Activated T-cell treated with anti-CD3 and anti-CD28 coated beads for 48 hours (primary cell): ENCODE data around the gene SLC36A3.
A peak's percentile ranks its signal among the peaks of the same experiment; 100 is the strongest.
"Not testable (repeated sequence)": the region's sequence is repeated elsewhere in the genome, so short reads cannot be mapped to it uniquely, and the experiment has no call there.

Experiments used
- DNase-seq: peaks from one replicate; pipeline ENCODE4 v3.0.0-alpha.2; 2020; ENCODE audit warnings: low read depth

Gene SLC36A3

DNA sequence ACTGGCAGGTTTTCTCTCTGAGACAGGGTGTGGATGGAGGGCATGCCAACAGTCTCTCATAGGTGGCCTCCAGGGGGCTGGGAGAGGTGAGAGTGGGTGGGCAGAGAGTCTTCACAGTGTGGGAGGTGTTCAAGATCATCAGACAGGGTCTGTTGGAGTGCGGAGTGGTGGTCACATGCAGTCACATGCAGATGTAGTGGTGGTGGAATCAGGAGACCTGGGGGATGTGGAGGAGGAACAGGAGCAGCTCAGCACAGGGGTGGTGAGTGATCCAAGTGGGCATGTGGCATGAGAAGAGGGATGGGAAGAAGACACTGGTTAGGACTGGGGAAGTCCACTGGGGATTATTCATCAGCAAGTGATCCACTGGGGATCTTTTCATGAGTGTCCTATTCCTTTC is 44.8 kb downstream of the SLC36A3 start:
- DNase-seq = no peak

DNA sequence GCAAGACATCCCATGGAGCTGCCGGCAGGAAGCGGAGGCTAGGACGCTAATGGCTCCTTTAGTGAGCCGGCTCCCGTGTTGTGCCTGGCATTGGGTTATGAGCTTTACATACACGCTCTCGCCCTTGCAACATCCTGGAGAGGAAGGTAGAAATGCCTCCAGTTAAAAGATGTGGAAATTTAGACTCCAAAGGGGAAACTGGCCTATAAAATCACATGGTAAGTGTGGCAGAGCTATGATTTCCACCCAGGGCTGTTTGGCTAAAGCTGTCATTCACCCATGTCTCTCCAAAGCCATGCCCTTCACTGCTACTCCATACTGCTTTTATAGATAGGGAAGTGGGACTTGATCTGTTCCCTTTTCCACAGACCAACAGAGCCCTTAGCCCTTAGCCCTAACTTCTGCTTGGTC is 45.4 kb downstream of the SLC36A3 start:
- DNase-seq = no peak

DNA sequence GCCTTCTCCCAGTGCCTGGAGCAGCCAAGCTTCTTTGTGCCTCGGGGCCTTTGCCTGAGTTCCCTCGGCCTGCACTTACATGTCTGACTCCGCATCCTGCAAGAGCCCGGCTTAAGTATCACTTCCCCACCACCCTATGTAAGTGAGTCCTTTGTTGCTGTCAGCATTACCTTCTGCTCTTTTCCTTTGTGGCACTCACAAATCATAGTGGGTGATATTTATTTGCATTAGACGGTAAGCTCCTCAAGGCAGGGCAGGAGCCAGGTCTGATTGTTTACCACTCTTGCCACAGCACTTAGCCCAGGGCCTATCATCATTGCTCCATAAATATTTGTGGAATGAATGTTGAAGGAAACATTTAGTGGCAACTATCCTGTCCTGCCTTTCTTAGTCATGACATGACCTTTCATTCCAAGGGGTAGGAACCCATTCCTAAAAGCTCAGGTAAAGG is 45.8 kb downstream of the SLC36A3 start:
- no peak for DNase-seq

DNA sequence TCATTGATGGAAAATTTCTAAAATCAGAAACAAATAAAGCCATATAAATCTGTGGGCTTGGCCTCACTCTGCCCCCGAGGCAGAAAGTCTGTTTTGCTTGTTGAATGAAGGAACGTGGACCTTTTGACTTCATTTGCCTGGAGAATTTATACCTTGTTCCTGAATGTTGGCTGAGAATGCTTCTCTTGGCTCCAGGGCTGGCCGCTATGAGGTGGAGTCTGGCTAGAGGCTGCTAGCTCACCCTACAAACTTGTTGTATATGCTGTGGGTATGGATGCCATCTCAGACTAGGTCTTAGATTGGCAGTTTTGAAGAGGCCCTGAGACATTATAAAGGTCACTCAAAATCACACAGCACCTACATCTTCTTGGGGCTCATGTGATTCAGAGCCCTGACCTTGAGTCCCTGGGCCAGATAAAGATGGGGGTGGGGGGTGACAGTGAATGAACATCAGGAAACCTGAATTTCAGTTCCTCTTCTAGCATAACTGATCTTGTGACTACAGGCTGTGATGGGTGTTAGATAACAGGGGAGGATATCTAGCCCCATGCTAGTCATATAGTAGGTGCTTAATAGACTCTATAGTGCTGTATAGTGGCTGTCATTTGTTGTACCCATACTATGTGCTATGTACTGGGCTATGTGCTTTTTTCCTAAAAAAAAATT is 47.8 kb downstream of the SLC36A3 start:
- DNase-seq = no peak

DNA sequence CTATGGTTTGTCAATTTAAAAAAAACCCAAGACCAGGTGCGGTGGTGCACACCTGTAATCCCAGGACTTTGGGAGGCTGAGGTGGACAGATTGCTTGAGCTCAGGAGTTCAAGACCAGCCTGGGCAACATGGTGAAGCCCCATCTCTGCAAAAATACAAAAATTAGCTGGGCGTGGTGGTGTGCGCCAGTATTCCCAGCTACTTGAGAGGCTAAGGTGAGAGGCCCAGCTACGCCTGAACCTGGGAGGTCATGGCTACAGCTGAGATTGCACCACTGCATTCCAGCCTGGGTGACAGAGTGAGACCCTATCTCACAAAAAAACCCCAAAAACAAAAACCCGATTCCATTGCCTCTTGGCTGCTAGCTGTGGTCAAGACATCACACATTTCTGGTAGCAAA is 48.6 kb downstream of the SLC36A3 start:
- DNase-seq = not testable (repeated sequence)

DNA sequence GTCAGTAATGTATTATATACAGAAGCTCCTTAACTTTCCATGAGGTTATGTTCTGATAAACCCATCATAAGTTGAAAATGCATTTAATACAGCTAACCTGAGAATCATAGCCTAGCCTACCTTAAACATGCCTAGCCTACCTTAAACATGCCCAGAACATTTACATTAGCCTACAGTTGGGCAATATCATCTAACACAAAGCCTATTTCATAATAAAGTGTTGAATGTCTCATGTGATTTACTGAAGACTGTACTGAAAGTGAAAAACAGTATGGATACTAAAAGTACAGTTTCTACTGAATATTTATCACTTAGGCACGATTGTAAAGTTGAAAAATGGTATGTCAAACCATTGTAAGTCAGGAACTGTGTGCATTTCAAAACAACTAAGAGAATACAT is 49.0 kb downstream of the SLC36A3 start:
- DNase-seq = no peak

DNA sequence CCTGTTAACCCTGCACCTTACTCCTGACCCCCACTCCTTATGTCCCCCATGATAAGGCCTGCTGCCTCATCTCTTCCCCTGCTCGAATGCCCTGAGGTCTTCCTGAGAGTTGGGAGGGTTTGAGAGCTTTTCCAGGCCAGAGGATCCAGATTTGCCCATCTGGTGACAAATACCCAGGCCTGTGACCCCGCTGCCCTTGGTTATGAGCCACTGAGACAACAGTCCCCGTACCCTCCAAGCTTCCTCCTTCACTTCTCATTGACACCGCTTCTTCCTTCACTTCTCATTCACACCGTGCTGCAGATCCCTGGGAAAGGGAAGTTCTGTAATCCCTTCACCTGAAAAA is 50.0 kb downstream of the SLC36A3 start:
- DNase-seq = no peak

DNA sequence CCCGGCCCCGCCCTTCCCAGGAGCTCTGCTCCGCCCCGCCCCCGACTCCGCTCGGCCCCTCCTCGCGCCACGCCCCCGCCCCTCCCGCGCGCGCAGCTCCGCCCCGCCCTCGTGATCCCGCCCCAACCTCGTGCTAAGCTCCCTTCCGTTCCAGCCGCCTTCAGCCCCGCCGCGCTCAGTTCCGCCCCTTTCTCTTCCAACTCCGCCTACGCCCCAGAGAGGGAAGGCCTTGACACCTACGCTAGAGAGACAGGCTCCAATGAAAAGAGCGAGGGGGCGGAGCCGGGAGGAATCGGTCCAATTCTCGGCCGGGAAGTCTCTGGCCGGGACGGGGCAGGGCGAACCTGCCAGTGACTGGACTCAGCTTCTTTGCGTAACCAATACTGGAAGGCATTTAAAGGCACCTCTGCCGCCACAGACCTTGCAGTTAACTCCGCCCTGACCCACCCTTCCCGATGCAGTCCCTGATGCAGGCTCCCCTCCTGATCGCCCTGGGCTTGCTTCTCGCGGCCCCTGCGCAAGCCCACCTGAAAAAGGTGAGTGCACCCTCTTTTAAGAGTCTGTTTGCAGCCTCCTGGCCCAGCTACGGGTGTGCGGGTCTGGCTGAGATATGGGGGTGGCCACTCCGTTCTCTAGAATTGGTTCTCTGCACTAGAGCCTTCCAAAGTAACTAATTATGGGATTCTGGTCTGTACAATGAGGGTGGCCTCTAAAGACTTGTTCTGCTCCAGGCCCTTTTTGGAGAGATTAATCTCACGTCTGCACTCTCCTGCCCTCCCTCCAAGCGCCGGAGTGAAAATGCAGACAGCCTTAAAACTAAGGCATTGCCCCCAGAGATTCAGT is 50.6 kb downstream of the SLC36A3 start, which contains the start of gene GM2A:
Gene GM2A, plus strand, starts transcription at position 424 of the 843 bp plus-strand sequence. Its CDS starts 32 bp downstream, at position 456.
- DNase-seq = peak; percentile 96

DNA sequence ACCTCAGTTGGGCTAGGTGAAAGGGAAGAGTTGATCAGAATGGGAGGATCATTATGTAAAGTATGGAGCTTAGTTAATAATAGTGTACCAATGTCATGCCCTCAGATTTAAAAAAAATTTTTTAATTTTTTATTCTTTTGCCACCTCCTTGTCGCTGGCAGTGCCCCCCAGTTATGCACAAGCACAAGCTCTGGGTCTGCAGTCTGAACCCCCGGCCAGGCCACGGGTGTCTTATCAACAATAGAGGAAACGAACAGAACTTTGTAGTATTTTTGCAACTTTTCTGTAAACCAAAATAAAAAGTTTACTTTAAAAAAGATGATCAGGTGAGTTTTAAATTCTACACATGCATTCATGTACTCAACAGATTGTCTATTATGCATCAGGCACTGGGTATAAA is 51.9 kb downstream of the SLC36A3 start:
- DNase-seq = no peak

DNA sequence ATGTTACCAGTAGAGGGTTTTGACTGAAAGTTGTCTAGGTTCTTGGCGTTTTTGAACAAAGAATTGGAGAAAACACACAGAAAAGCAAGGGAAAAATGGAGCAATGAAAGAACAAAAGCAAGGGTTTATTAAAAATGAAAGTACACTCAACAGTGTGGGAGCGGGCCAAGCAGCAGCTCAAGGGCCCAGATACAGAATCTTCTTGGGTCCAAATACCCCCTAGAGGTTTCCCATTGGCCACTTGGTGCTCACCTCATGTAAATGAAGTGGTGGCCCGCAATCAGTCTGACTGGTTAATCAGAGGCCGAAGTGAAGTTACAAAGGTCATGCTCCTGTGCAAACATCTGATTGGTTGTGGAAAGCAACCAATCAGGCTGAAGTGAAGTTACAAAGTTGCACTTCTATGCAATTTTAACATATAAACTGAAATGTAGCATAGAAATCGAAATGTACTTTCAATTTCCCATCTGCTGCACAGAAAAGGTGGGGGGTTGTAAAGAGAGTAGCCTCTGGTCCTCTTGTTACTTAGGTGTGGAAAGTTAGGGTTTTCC is 52.5 kb downstream of the SLC36A3 start:
- peak; percentile 21 for DNase-seq

DNA sequence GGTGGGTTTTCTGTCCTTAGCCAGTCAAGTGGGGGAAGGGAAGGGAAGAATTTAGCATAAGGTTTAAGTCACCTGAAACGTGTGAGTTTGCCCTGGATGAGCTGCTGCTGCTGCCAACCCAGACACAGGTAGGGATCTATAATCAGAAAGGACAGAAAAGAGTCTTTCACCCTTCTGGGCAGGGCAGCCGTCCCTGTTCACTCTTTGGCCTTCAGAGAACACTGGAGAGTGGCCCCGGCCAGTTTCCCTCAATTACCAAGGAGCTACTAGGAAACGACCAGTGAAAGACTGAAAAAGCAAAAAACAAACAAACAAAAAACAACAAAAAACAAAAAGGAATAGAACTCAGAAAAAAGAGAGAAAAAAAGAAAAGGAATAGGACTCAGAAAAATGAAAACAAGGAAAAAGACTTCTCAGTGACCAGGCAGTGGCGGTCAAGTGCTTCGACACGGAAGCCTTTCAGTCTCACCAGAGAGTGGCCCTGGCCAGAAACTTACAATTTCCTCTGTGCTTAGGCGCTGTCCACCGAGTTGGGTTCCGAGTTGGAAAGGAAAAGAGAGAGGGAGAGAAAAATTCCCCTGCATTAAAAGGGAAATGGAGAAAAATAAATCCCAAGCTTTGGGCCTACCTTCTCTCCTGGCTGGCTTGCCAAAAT is 53.1 kb downstream of the SLC36A3 start:
- no peak for DNase-seq

DNA sequence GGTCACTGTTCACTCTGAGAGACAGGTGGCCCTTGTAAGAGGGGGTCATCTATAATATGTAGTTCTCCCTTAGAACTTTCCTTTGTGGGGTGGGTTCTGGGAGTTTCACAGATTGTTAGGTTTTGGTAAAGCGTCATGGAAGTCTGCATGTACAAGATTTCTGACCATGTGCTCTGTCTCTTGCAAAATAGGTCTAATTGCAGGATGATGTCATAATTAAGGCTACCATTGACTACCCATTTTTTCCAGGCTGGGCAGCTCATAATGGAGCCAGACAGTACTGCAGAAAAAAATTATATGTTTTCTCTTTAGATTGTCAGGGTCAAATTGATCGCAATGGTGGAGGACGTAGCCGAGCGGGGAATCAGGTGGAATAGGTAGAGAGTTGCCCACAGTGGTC is 54.3 kb downstream of the SLC36A3 start:
- DNase-seq = no peak

DNA sequence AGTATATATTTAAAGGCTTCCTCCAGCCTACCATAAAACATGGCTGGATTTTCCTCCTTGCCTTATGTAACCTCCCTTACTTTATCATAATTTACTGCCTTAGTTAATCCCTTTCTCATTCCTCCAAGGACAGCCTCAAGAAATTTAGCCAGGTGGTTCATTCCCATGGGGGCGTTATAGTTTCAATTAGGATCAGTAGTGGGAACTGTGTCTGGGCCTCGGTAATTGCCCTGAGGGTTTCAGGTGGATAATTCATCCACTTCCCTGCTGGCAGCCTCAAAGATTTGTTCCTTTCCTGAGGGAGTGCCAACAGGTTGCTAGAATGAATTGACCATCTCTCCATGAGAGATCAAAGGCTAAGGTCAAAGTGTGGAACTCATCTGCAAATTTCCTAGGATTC is 54.9 kb downstream of the SLC36A3 start:
- DNase-seq = no peak

DNA sequence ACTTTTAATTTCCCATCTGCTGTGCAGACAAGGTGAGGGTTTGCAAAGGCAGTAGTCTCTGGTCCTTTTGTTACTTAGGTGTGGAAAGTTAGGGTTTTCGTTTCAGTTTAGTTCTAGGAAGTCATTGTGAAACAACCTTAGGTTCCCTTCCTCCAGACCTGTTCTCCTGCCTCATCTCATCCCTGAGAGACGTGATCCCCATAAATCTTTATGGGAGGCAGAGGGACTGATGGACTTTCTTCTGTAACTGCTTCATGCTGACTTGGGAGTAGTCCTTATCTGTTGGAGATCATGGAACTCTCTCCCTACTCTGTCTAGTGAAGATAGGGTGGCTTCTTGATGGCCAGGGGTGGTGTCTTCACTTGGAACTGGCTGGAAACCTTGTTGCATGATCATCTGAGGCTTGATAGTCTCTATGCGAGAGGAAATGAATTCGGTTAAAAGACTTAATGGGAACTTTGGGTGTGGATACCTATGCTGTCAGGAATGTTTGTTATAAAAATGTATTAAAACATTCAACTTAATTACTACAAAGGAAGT is 57.8 kb downstream of the SLC36A3 start:
- no peak for DNase-seq

DNA sequence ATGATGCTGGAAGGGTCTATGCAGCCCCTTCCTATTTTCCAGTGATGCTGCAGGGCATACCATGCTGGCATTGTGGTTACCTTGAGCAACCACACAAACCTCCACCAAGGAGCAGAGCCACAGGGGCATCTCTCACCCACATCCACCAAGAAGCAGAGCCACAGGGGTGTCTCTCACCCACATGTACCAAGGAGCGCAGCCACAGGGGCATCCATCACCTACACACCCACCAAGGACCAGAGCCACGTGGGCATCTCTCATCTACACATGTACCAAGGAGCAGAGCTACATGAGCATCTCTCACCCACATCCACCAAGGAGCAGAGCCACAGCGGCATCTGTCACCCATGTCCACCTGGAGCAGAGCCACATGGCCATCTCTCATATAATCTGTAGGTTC is 59.4 kb downstream of the SLC36A3 start:
- no peak for DNase-seq

DNA sequence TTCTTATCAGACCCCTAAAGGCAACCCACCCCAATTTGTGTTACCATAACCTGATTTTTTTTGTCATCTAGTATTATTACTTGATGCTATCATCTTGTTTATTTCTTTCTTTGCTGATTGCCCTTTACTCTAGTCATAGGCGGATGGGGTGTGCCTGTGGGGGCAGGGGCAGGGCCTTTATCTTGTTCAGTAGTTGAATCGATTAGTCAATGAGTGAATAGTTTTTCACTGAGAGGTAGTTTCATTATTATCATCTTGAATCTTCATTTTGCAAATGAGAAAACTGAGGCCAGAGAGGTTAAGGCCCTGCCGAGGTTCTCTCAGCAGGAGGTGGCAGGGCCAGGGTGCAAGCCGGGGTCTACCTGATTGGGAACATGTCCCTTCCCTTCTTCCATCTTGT is 60.0 kb downstream of the SLC36A3 start:
- DNase-seq = peak; percentile 25

DNA sequence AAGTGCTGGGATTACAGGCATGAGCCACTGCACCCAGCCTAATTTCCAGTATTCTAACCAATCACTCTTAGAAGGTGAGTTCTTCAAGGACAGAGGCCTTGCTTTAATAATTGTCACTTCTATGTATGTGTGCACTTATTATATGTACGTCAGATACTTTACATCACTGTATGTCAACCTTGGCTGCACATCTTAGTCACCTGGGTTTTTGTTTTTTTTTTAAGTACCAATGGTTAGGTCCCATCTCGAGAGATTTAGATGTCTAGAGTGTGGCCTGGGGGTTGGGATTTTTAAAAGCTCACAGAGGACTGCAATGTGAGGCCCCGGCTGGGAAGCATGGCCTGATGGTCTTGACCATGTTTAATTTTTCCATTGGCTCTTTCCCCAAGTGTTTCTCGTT is 60.4 kb downstream of the SLC36A3 start:
- no peak for DNase-seq

DNA sequence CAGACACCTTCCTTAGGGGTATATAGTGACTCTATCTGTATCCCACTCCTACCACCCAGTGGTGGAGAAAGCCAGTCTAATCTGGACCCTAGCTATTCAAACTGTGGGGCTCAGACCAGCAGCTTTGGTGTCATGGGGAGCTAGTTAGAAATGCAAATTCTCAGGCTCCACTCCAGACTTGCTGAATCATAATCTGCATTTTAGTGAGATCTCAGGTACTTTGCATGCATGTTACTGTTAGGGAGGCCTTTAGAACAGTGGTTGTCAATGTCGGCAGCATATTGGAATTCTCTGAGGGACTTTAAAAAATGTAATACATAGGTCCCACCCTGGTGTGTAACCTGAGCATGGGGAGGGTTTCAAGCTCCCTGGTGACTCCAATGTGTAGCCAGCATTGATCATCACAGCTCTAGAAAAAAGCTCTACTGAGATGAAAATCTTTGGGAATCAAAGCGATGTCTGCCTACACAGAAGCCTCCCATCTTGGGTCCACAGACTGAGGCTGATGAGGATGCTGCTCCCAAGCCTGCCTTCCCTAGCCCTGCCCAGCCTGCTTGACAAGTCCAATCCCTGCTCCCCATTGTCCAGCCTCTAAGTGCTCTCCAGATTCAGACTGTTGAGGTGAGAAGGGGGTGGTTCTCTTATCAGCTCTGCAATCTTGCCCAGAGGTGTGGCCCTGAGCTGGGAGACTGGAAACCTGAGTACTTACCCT is 62.5 kb downstream of the SLC36A3 start:
- no peak for DNase-seq

DNA sequence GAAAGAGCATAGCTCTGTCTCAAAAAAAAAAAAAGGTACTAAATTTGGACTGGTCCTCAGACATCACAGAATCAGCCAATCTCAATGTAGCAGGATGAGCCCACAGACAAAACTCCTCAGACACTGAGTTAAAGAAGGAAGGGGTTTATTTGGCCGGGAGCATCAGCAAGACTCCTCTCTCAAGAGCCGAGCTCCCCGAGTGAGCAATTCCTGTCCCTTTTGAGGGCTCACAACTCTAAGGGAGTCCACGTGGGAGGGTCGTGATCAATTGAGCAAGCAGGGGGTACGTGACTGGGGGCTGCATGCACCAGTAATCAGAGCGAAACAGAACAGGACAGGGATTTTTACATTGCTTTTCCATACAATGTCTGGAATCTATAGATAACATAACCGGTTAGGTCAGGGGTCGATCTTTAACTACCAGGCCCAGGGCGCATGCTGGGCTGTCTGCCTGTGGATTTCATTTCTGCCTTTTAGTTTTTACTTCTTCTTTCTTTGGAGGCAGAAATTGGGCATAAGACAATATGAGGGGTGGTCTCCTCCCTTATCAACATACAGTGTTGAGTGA is 63.2 kb downstream of the SLC36A3 start:
- not testable (repeated sequence) for DNase-seq

DNA sequence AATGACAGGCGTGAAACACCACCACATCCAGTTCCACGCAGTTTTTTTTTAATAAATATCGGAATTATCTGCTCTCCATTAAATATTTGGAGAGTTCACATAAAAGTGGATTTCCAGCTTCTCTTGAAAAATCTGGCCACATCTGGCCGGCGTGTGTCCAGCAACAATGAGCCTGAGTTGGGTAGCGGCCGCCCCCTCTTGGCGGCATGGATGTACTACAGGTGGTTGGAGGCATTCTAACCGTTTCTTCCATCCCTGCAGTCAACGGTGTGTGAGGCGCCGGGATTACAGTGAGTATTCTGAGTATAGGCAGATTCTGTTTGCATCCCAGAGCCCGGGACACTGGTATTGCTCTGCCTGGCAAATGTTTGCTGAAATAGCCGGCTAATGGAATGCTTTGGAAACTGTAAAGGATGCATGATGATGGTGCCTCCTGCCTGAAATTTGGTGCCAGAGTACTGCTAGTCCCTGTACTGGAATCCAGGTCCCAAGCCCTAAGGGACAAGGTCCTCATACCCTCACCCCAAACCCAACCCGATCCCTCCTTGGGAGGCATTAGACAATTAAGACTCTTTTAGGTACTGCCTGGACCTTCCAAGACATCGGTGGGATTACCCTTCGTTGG is 64.2 kb downstream of the SLC36A3 start:
- DNase-seq = peak; percentile 57

DNA sequence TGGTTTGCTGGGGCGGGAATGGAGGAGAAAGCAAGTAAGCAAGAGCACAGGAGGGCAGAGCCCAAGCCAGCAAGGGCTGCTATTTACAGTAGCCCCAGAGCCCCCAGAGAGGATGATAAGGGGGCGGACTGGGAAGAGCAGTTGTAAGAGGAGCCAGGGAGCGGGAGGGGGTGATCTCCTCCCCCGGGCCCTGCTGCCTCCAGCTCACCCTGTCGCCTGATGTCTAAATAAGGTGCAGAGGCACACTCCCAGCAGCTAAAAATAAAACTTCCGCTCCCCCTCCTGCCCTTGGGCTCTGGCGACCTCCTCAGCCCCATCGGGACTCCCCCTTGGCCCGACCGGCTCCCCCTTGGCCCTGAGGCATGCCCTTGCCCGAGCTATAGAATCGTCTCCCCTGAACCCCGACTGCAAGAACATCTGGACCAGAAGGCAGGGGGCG is 65.2 kb downstream of the SLC36A3 start:
- no peak for DNase-seq
